NCI-H82 treated with DMSO at 0.1 percent for 48 hours (cell line): ENCODE results near the gene OLFM1.
"Not testable (repeated sequence)": the region's sequence is repeated elsewhere in the genome, so short reads cannot be mapped to it uniquely, and the experiment has no call there.

ENCODE experiments used
- DNase-seq: peaks from one replicate; lab custom pipeline; 2025; ENCODE audit not compliant: unreplicated experiment; lab: John Stamatoyannopoulos, UW

OLFM1 gene

DNA sequence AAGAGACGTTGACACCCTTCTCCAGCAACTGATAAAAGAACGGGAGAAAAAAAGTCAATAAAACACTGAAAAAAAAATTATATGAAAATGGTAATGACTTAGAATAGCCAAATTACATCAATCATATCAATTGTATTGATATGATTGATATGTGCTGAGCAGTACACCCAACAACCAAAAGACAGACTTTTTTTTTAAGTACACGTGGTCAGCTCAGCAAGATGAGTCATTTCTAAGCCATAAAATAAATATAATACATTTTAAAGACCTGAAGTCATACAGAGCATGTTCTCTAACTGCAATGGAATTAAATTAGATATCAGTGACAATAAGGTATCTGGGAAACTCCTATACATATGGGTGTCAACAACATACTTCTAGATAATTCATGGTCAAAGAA lies 30.9 kb upstream of the OLFM1 start:
- DNase-seq = no peak

DNA sequence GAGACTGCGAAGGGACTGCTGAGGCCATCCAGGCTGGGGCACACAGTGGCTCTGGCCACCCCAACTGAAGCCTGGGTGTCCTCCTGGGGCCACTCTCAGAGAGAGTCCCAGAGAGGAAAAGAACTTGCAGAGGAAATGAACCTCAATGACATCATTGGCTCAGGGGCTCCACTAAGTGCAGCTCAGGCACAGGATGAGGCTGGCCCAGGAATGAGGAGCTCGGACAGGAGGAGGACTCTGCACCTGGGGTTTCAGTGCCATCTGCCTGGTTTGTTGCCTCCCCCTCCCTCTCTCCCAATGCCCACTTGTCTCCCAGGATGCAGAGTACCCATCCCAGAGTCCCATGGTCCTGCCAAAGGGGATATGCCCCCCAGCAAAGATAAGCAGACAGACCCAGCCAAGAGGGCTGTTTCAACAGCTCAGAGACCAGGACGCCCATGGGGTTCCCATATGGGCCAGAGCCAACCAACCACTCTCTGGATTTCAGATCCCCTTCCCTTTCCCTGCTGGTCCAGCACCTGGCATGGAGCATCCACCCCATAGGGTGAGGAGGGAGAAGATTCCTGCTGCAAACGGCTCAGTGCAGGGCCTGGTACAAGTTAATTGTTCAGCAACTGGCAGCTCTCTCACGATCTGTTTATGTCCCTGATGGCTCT lies 26.9 kb upstream of the OLFM1 start:
- no peak for DNase-seq

DNA sequence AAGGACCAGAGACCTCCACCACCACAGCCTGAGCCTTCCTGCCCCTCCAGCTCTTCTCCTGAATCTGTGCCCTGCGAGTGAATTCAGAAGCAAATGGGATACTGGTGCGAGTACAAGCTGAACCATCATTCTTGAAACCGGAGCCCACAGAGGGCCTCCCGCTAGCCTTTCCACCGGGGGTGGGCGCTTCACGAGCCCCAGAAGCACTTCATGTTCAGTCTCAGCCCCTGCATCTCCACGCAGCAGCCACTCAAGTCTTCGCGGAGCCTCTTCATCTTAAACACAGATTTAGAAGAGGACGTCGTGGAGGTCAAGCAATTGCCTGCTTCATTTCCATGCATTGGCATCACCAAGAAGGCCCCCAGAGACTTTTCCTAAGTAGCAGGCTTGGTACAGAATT lies 26.0 kb upstream of the OLFM1 start:
- DNase-seq = no peak

DNA sequence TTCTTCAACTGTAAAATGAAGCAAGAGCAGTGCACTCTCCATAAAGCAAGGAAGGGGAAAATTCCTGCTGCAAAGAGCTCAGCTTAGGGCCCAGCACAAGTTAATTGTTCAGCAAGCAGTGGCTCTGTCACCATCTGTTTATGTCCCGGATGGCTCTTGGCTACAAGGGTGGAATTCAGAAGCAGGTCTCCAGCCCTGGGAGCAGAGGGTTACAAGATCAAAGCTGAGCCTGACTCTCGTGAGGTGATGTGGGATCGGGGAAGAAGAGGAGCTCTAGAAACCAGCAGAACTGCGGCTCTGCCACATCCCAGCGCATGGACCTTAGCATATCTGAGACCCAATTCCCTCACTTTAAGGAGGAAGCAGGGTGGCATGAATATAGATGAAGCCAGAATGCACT lies 25.2 kb upstream of the OLFM1 start:
- no peak for DNase-seq

DNA sequence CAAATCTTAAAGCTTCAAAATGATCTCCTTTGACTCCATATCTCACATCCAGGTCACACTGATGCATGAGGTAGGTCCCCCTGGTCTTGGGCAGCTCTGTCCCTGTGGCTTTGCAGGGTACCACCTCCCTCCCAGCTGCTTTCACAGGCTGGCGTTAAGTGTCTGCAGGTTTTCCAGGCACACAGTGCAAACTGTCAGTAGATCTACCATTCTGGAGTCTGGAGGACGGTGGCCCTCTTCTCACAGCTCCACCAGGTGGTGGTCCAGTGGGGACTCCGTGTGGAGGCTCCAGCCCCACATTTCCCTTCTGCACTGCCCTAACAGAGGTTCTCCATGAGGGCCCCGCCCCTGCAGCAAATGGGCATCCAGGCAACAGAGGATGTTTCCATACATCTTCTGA lies 24.0 kb upstream of the OLFM1 start:
- not testable (repeated sequence) for DNase-seq

DNA sequence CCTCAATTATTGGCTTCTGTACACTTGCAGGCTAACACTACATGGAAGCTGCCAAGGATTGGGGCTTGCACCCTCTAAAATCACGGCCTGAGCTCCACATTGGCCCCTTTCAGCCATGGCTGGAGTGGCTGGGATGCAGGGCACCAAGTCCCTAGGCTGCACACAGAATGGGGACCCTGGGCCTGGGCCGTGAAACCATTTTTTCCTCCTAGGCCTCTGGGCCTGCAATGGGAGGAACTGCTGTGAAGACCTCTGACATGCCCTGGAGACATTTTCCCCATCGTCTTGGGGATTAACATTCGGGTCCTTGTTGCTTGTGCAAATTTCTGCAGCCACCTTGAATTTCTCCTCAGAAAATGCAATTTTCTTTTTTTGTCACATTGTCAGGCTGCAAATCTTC lies 23.6 kb upstream of the OLFM1 start:
- not testable (repeated sequence) for DNase-seq

DNA sequence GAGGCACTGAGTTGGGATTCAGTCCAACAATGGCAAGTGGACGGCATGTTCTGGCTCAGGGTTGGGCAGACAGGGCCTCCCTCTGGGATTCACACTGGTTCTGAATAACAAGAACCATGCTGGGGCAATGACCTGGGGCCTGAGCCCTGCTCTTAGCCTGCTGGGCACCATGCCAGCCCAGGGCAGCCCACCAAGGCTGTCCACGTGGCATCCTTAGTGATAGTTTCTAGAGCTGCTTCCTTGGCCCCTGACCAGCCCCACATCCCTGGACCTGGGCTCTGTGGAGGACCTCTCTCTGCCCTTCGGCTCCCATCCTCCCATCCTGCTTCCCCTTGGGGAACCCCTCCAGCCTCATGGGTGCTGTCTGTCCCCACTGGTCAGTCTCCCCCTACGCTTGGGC lies 22.3 kb upstream of the OLFM1 start:
- no peak for DNase-seq

DNA sequence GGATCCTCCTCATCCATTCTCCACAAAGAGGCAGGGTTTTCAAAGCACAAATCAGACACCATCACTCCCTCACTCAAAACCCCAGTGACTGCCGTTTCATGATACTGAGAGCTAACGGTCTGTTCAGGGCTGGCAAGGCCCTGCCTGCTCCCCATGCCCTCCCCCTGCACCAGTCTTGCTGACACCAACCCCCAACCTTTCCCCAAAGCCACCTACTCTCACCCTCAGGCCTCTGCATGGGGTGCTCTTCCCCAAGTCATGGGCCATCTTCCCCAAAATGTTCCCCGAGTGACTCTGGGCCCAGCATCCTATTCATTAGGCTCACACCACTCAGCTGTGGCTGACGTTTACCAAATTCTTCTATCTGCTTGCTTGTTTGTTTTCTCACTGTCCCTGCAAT lies 21.7 kb upstream of the OLFM1 start:
- no peak for DNase-seq

DNA sequence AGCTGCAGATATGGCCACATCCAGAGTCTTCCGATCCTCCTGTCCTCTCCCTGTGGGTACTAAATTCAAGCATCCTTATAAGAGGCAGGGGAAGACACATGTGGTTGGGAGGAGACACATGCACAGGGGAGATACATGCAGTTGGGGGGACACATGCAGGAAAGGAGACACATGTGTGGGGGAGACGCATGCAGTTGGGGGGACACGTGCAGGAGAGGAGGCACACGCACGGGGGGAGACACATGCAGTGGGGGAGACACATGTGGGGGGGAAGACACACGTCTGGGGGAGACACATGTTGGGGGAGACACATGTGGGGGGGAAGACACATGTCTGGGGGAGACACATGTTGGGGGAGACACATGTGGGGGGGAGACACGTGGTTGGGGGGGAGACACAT lies 21.2 kb upstream of the OLFM1 start:
- DNase-seq = no peak

DNA sequence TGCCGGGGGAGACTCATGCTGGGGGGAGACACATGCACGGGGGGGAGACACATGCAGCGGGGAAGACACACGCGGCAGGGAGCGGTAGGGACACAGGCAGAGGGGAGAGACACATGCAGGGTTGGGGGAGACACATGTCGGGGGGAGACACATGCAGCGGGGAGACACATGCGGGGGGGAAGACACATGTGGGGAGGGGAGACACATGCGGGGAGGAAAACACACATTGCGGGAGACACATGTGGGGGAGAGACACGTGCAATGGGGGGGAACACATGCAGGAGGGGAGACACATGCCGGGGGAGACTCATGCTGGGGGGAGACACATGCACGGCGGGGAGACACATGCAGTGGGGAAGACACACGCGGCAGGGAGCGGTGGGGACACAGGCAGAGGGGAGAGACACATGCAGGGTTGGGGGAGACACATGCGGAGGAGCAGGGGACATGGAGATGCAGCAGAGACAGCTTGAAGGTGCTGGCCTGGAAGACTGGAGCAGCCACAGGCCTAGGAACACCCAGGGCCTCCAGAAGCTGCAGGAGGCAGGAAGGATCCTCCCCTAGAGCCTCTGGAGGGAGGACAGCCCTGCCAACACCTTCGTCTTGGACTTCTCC lies 20.3 kb upstream of the OLFM1 start:
- DNase-seq = no peak

DNA sequence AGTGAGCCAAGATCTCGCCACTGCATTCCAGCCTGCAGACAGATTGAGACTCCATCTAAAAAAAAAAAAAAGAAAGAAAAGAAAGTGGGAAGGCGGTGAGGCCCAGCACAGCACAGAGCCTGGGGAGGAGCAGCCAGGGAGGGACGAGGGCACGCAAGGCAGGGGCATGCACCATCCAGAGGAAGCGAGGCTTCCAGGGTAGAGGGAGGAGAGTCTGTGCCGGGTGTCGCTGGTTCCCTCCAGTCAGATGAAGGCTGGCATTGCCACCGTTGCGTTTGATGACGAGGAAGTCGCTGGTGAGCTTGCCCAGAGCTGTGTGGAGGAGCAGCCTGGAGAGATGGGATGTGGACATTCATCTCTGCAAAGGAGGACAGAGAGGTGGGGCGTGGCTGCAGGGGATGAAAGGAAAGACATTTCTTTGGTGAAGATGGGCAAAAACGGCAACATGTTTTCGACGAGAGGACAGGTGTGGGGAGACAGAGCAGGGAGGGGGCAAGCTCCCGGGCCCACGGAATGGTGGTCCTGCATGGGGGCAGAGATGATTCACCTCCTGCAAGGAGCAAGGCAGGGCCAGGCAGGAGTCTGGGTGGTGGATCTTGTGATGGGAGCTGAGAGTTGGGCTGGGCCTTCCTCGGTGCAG lies 18.6 kb upstream of the OLFM1 start:
- no peak for DNase-seq

DNA sequence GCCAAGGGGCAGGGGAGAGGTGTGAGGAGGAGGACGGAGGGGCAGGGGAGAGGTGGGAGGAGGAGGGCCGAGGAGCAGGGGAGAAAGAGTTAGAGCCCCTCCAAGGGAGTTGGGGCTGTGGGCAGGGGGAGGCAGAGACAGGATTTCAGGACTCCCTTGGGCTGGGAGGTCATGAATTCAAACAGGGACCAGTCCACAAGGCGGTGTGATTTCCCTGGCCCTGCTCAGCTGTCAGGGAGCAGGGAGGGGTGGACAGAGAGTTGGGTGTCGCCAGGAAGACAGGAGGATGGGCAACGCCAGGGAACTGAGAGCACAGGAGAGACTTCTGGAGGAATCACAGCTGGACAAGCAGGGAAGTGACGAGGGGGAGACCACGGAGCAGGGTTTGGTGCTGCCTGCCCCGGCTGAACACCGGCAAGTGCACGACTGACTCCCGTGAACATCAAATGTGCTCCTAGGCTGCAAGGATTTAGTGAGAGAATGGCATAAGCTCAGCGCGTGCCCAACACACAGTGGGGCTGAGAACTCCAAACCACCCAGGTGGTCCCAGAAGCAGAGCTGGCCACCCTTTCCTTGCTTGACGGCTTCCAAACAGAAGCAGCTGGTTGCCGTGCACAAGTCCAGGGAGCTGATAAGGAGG lies 17.8 kb upstream of the OLFM1 start:
- no peak for DNase-seq

DNA sequence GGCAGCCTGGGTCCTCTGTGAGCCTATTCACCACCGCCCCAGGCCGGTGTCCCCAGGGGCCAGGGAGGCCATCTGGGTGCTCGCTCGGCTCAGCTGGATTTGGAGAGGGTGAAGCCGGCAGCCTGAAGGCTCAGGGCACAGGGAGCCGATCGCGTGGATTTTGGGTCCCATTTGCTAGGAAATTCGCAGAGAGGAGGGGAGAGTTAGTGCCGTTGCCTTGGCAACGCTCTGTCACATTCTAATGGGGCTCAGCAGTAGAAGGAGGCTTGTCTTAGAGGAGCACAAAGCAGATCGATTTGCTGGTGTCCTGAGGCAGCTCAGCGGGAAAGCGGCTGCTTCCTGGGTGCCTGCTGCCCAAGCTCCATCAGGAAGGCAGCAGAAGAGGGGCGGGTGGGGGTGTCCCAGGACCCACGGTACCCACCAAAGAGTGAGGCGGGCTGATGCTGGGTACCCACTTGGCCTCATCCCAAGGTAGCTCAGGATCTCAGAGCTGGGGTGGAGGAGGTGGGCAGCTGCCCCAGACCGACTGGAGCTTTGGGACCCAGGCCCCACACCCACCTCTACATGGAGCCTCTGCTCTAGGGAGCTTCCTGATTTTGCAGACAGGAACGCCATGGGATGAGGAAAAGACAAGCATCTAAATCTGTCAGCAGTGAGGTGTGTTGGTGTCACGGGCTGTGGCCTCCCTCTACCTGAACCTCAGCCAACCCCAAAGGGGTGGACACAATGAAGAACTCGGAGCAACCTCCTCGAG lies 17.1 kb upstream of the OLFM1 start:
- DNase-seq = peak; percentile 35

DNA sequence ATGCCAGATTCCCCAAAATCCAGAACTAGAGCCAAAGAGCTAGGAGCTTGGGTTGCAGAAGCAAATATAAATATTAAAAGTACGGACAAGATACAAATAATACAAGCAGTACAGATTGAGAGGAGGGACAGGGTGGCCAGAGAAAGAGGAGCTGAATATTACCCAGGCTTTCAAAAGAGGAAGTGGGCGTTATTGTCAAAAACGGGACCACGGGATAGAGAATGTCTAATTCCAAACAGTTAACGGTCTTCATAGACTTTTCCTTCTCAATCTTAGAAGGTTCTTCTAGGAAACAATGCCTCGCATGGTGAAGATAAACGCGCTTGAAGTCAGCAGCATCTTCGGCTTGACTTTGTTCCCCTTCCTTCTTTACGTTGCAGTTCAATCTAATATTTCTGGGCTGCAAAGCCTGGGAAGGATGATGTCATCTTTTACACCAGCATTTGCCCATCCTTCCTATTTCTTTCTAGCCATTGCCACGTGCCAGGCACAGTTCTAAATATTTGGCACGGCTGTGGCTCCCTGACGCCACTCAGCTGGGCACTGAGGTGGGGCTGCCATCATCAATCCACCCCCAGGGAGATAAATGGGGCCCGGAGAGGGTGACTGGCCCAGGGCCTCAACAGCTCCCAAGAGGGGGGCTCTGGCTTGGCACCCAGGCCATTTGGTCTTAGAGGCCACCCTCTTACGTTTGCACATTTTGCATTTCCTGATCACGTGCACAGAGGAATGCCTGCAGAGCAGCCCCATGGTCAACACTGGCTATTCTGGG lies 16.3 kb upstream of the OLFM1 start:
- DNase-seq = no peak

DNA sequence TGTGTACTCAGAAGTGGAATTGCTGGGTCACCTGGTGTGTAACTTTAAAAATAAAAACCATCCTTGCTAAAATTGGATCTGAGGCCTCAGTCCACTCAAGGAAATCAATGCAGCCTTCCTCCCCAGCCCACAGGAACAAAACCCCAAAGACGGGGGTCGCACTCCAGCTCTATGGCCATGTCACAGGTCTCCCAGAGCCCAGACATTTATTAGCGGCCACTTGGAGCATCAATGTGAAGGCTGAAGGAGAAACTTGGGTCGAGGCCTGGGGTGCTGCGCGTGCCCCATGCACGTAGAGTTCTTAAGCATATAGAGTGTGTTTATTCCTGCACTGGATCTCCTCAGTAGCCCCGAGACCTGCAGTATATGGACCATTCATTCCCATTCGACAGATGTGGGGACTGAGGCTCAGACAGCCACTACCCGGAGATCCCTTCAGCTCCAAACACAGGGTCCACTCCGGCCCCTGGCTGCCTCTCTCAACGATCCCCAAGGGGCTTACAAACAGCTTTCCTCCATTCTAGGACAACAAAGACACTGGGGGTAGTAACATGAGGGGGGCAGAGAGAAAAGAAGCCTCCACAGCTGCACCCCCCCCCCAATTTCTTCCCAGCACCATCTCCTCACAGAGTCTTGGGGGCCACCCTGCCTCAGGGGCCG lies 14.3 kb upstream of the OLFM1 start:
- no peak for DNase-seq

DNA sequence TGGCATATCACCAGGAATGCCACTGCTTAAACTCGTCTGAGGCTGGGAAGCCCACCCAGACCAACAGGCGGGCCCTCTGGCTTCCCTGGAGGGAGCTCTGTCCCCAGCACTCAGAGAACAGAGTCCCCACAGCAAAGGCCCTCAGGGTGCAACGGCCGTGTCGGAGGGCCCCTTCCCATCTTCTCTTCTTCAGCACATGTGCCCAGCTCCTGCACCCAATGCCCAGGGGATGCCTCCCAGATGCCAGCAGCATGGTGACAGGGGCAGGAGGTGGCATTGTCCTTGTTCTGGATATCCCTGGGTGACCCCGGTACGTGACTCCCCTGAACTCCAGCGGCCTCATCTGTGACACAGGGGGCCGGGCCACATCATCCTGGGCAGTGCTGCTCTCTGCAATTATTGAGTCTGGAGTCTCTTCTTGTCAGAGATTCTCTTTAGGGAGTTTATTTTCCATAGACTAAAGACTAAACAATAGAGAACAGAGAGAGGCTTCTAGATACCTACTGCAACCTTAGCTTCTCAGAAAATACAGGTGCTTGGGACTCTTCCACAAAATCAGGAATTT lies 13.6 kb upstream of the OLFM1 start:
- no peak for DNase-seq

DNA sequence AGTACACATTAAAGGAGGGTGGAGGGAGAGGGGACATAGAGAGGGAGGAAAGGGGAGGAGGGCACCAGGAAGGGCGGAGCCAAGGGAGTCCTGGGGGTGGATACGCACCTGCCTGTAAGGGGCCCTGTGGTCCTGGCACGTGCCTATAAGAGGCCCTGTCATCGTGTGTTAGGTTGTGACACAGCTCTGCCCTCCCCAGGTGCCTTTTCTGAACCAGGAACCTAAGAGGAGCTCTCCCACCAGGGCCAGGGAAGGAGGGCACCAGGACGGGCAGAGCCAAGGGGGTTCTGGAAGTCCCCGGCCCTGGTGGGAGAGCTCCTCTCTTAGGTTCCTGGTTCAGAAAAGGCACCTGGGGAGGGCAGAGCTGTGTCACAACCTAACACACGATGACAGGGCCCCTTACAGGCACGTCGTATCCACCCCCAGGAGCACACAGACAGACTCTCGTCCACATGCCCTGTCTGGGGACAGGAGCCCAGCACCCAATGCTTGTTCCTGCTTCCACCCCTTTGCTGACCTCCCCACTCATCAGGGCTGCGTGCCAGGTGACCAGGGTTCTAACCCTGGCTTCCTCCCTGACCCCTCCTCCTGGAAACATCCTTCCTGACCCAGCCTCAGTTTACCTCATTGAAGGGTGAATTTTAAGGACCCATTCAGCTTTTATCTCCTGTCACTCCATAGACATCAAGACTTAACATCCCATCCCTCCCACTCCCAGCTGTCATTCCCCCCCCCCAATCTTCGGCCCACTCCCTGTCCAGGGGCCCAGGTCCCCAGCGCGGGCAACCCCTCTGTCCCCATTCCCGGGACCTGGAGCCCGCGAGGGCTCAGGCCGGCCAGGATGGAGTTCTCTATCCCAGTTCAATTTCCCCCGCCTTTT lies 12.9 kb upstream of the OLFM1 start:
- no peak for DNase-seq

DNA sequence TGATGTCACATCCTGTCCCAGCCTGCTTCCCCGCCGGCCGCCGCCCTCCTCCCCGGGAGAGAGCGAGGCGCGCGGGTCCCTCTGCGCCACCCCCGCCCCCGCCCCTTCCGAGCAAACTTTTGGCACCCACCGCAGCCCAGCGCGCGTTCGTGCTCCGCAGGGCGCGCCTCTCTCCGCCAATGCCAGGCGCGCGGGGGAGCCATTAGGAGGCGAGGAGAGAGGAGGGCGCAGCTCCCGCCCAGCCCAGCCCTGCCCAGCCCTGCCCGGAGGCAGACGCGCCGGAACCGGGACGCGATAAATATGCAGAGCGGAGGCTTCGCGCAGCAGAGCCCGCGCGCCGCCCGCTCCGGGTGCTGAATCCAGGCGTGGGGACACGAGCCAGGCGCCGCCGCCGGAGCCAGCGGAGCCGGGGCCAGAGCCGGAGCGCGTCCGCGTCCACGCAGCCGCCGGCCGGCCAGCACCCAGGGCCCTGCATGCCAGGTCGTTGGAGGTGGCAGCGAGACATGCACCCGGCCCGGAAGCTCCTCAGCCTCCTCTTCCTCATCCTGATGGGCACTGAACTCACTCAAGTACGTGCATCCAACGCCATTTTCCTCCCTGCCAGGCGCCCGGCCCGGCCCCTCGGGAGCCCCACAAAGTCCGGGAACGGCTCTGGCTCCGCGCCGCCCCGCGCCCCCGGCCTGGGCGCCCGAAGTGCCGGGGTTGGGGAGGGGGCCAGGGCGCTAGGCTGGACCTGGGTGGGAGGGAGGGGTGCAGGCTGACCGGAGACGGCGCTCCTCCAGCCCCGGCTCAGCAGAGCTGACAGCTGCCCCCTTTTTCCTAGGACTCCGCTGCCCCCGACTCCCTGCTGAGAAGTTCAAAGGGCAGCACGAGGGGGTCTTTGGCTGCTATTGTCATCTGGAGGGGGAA lies 12.0 kb upstream of the OLFM1 start:
- no peak for DNase-seq
